DOHH2 (cell line): ENCODE results near the gene MAGI1.

ENCODE experiments used
- H3F3A ChIP-seq: fragments of 200-600 bp; sonication (generic), shearing (Covaris generic); 2 replicates; pipeline ENCODE4 v1.6.0; 2016; ENCODE audit warnings: antibody characterized with exemption, mild to moderate bottlenecking; ENCODE audit not compliant: control insufficient read depth, insufficient read depth
- H3K27ac ChIP-seq: fragments of 200-600 bp; sonication (generic); 2 replicates; pipeline ENCODE4 v1.5.1; 2014; ENCODE audit warnings: low read depth, mild to moderate bottlenecking, low read length, moderate library complexity
- H3K27me3 ChIP-seq: fragments of 200-600 bp; sonication (generic); 2 replicates; pipeline ENCODE4 v1.6.1; 2014; ENCODE audit warnings: mild to moderate bottlenecking, low read length, mixed read lengths; ENCODE audit not compliant: control insufficient read depth
- H3K36me3 ChIP-seq: fragments of 200-600 bp; sonication (generic); 2 replicates; pipeline ENCODE4 v1.6.1; 2014; ENCODE audit warnings: mild to moderate bottlenecking, low read length, moderate library complexity, mixed read lengths; ENCODE audit not compliant: control insufficient read depth
- H3K4me1 ChIP-seq: fragments of 200-600 bp; sonication (generic); 2 replicates; pipeline ENCODE4 v1.6.1; 2014; ENCODE audit warnings: mild to moderate bottlenecking, low read length, mixed read lengths; ENCODE audit not compliant: control insufficient read depth
- H3K4me2 ChIP-seq: fragments of 200-600 bp; sonication (generic); 2 replicates; pipeline ENCODE4 v1.6.0; 2014; ENCODE audit warnings: mild to moderate bottlenecking, low read length, moderate library complexity
- H3K4me3 ChIP-seq: fragments of 200-600 bp; sonication (generic); 2 replicates; pipeline ENCODE4 v1.5.1; 2014; ENCODE audit warnings: mild to moderate bottlenecking, low read length, mixed read lengths
- H3K79me2 ChIP-seq: fragments of 200-600 bp; sonication (generic); 2 replicates; pipeline ENCODE4 v1.6.1; 2014; ENCODE audit warnings: mild to moderate bottlenecking, low read length, mixed read lengths; ENCODE audit not compliant: control insufficient read depth
- H3K9me2 ChIP-seq: fragments of 200-600 bp; sonication (generic); replicated peaks from 2 replicates; pipeline ENCODE4 v1.6.1; 2014; ENCODE audit warnings: mild to moderate bottlenecking, low read length, mixed read lengths; ENCODE audit not compliant: control insufficient read depth
- H3K9me3 ChIP-seq: fragments of 200-600 bp; sonication (generic); 2 replicates; pipeline ENCODE4 v1.6.1; 2014; ENCODE audit warnings: antibody characterized with exemption, low read length, mixed read lengths; ENCODE audit not compliant: control insufficient read depth, insufficient read depth
- H4K20me1 ChIP-seq: fragments of 200-600 bp; sonication (generic); 2 replicates; pipeline ENCODE4 v1.6.0; 2014; ENCODE audit warnings: low read depth, mild to moderate bottlenecking, antibody characterized with exemption, low read length, moderate library complexity; ENCODE audit not compliant: control insufficient read depth, insufficient read depth
- CTCF ChIP-seq: fragments of 200-600 bp; sonication (generic); IDR thresholded peaks from one replicate; pipeline ENCODE4 v1.5.1; 2014; ENCODE audit warnings: antibody characterized with exemption, mild to moderate bottlenecking, low read depth, low read length; ENCODE audit not compliant: poor library complexity, severe bottlenecking
- EZH2phosphoT487 ChIP-seq: fragments of 200-600 bp; sonication (generic); IDR thresholded peaks from 2 replicates; pipeline ENCODE4 v1.6.1; 2017; ENCODE audit warnings: borderline replicate concordance, mild to moderate bottlenecking, antibody characterized with exemption, low read length, moderate library complexity, mixed read lengths

The MAGI1 gene

GRCh38 chr3:65701516-65701915, 337.2 kb downstream of the MAGI1 start:
- no peaks in the 10 kb centered on the region for H3K36me3 ChIP-seq
- no peaks in the 10 kb centered on the region for H4K20me1 ChIP-seq
- H3K79me2 ChIP-seq: no peaks in the 10 kb centered on the region
- no peaks in the 10 kb centered on the region for H3F3A ChIP-seq
- H3K4me2 ChIP-seq: no peak overlapping the region
- H3K27me3 ChIP-seq: no peaks in the 10 kb centered on the region
- H3K4me1 ChIP-seq: no peaks in the 10 kb centered on the region
- H3K4me3 ChIP-seq: no peak overlapping the region
- TF ChIP-seq EZH2phosphoT487: no peak
- TF ChIP-seq CTCF: no peak
- no peak overlapping the region for H3K27ac ChIP-seq
- no peaks in the 10 kb centered on the region for H3K9me3 ChIP-seq
- H3K9me2 ChIP-seq: no peaks in the 10 kb centered on the region

GRCh38 chr3:65689436-65689835, 349.3 kb downstream of the MAGI1 start:
- Histone ChIP-seq H3K36me3 (no peaks in the 10 kb centered on the region), H3K9me3 (no peaks in the 10 kb centered on the region), H3K9me2 (no peaks in the 10 kb centered on the region), H3K4me1 (no peaks in the 10 kb centered on the region), H3K4me3 (no peak overlapping the region), H3F3A (no peaks in the 10 kb centered on the region), H3K27ac (no peak overlapping the region), H3K27me3 (no peaks in the 10 kb centered on the region), H3K4me2 (no peak overlapping the region), H4K20me1 (no peaks in the 10 kb centered on the region), H3K79me2 (no peaks in the 10 kb centered on the region)
- no peak for TF ChIP-seq EZH2phosphoT487
- TF ChIP-seq CTCF: no peak

GRCh38 chr3:65687741-65688140, 351.0 kb downstream of the MAGI1 start:
- Histone ChIP-seq H4K20me1 (no peaks in the 10 kb centered on the region), H3K4me3 (no peak overlapping the region), H3K9me2 (no peaks in the 10 kb centered on the region), H3K4me2 (no peak overlapping the region), H3K9me3 (no peaks in the 10 kb centered on the region), H3K27ac (no peak overlapping the region), H3K27me3 (no peaks in the 10 kb centered on the region), H3K36me3 (no peaks in the 10 kb centered on the region), H3F3A (no peaks in the 10 kb centered on the region), H3K4me1 (no peaks in the 10 kb centered on the region), H3K79me2 (no peaks in the 10 kb centered on the region)
- no peak for TF ChIP-seq CTCF
